Astrocyte of the cerebellum (primary cell): Measurements from ENCODE around the gene NOMO2.
A peak's percentile ranks its signal among the peaks of the same experiment; 100 is the strongest.
"Not testable (repeated sequence)": the region's sequence is repeated elsewhere in the genome, so short reads cannot be mapped to it uniquely, and the experiment has no call there.

ENCODE experiments used
- DNase-seq: peaks from one replicate; pipeline ENCODE4 v3.0.0-alpha.2; 2011; ENCODE audit warnings: low read depth
- H3K4me3 ChIP-seq: 2 replicates; pipeline ENCODE4 v1.5.1; 2011; ENCODE audit warnings: mild to moderate bottlenecking, low read depth, low read length, moderate library complexity
- in situ Hi-C: cut with HindIII; loops from 2 replicates; pipeline ENCODE4 v1.10.0; 2017; ENCODE audit warnings: low sequenced_read_pairs
- TF ChIP-seq, protein P1 (sequence below): IDR thresholded peaks from 2 replicates; pipeline ENCODE4 v1.5.1; 2012; ENCODE audit warnings: low read length, low read depth, moderate library complexity, mild to moderate bottlenecking; ENCODE audit errors: missing control alignments

The NOMO2 gene

DNA sequence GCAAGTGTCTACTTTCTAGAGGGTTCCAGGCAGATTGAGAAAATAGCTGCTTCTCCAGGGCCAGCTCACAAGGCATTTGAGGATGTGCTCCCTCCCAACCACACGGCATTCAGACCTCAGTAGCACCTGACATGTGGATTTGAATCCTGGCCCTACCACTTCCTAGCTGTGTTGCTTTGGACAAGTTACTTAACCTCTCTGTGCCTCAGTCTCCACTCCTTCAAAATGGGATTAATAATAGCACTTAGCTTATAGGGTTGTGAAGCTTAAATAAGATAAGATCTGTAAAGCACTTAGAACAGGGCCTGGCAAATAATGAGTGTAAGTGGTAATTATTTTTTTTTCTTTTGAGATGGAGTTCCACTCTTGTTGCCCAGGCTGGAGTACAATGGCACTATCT lies 21.0 kb upstream of the NOMO2 start:
- in situ Hi-C loops: no loop called here
- no peak overlapping the region for H3K4me3 ChIP-seq
- no peak for DNase-seq
- TF ChIP-seq, protein P1, sequence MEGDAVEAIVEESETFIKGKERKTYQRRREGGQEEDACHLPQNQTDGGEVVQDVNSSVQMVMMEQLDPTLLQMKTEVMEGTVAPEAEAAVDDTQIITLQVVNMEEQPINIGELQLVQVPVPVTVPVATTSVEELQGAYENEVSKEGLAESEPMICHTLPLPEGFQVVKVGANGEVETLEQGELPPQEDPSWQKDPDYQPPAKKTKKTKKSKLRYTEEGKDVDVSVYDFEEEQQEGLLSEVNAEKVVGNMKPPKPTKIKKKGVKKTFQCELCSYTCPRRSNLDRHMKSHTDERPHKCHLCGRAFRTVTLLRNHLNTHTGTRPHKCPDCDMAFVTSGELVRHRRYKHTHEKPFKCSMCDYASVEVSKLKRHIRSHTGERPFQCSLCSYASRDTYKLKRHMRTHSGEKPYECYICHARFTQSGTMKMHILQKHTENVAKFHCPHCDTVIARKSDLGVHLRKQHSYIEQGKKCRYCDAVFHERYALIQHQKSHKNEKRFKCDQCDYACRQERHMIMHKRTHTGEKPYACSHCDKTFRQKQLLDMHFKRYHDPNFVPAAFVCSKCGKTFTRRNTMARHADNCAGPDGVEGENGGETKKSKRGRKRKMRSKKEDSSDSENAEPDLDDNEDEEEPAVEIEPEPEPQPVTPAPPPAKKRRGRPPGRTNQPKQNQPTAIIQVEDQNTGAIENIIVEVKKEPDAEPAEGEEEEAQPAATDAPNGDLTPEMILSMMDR: no peak

DNA sequence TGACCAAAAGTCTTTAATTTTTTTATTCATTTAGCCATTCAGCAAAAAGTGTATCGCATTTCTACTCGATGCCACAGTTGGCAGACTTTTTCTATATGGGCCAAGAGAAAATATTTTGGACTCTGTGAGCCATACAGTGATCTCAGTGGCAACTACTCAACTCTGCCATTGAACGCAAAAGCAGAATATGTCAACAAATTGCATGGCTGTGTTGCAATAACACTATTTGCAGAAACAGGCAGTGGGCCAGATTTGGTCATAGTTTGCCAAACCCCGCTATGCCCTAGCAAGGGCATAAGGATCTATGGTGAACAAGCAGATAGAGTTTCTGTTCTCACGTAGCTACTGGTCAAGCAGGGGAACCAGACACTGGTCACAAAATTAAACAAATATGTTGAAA lies 18.5 kb upstream of the NOMO2 start:
- in situ Hi-C loops, H3K4me3 ChIP-seq, DNase-seq: not testable (repeated sequence)

DNA sequence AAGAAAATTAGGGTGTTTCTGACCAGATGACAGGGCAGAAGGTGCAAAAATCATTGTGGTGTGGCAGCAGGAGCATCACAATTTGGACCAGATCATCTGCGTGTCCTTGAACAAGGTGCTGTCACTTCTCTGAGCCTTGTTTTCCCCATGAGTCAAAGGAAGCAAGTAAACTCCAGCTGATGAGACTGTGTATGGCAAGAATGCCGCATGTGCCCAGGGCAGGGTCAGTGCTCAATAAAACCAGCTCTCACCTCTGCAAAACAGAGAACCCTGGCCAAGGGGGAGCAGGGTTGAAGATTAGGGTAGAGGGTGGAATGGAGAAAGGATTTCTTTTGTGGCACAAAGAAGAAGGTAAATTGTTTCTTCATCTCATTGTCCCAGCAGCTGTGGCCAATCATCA lies 17.4 kb upstream of the NOMO2 start:
- H3K4me3 ChIP-seq, in situ Hi-C loops, DNase-seq: not testable (repeated sequence)

DNA sequence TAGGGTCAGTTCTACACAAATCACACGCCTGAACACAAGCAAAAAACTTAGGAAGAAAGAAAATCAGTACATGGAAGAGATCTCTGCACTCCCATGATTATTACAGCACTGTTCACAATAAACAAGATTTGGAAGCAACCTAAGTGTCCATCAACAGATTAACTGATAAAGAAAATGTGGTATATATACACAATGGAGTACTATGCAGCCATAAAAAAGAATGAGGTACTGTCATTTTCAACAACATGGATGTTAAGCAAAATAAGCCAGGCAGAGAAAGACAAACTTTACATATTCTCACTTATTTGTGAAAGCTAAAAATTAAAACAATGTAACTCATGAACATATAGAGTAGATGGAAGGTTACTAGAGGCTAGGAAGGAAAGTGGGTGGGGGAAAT lies 16.0 kb upstream of the NOMO2 start:
- DNase-seq, in situ Hi-C loops, H3K4me3 ChIP-seq: not testable (repeated sequence)

DNA sequence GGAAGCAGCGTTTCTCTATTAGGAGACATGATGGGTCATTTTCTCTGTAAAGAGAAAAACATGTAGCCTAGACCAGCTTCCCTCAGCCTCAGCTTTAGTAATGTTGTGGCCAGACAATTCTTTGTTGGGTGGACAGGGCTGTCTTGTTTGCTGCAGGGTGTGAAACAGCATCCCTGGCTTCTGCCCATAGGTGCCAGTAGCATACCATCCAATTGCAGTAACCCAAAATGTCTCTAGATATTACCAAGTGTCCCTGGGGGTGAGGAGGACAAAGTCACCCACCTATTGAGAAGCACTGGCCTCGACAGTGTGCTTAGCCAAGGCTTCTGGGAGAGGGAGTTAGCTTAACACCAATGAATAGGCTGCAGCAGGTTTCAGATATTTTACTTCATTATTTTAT lies 14.0 kb upstream of the NOMO2 start:
- in situ Hi-C loops, DNase-seq, H3K4me3 ChIP-seq: not testable (repeated sequence)

DNA sequence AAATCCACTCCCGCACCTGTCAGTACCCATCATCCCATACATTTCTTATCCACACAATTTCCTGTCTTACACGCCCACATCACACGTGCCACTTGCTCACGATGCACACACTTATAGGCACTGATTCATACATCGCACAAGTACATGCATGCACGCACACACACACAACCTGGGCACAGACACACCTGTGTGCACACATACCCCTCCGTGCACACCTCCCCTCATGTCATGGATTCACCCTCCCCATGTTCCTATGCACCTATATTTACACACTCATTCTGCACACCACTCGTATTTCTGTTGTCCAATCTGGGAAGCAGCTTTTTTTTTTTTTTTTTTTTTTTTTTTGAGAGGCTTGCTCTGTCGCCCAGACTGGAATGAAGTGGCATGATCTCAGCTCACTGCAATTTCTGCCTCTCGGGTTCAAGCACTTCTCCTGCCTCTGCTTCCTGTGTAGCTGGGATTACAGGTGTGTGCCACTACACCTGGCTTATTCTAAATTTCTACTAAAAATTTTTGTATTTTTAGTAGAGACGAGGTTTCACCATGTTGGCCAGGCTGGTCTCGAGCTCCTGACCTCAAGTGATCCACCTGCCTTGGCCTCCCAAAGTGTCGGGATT lies 13.5 kb upstream of the NOMO2 start:
- DNase-seq, H3K4me3 ChIP-seq, in situ Hi-C loops: not testable (repeated sequence)

DNA sequence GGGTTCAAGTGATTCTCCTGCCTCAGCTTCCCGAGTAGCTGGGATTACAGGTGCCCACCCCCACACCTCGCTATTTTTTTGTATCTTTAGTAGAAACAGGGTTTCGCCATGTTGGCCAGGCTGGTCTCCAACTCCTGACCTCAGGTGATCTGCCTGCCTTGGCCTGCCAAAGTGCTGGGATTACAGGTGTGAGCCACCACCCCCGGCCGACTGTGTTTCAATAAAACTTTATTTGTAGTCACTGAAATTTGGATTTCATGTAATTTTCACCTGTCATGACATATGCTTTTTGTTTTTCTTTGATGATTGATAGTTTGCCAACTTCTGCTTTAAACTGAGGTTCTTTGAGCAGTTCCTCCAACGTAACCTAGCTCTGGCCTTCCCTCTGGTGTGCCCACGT lies 12.0 kb upstream of the NOMO2 start:
- DNase-seq, H3K4me3 ChIP-seq, in situ Hi-C loops: not testable (repeated sequence)

DNA sequence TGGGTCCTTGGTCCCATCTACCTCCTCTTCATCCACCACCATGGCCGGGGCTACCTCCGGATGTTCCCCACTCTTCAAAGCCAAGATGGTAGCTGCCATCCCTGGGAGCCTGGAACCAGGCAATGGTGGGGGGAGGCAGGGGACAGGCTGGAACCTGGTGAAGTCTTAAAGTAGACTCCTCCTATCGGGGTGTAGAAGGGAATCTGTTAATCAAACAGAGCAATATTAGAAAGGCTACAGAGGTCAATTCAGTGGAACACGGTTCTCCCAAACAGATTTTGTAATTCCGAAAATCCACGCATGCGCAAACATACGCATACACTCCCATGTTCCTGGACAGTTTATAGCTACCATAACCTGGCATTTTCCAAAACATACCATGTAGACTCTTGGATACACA lies 11.1 kb upstream of the NOMO2 start:
- in situ Hi-C loops, DNase-seq, H3K4me3 ChIP-seq: not testable (repeated sequence)

DNA sequence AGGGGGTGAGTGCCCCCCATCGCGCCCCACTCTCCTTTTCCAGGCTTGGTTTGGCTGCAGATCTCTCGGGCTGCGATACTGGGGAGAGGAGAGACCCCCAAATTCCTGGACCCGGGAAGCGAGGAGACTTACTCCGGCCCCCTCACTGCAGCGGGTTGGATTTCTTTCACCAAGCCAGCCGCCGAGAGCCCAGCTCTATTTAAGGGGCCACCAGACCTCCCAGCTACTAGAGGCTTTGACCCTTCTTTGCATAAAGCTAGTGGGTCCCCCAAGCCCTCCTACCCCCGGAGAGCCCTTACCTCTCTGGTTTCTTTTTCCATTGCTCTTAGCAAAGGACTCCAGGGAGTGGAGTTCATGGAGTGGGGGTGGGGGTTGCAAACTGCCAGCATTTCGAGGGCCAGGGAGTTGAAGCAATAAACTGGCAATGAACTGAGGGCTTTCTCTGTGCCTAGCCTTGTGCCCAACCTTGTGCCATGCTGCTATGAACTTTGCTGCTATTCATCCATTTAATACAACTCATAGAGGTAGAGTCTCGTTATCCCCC lies 9.5 kb upstream of the NOMO2 start:
- H3K4me3 ChIP-seq: peak overlapping the region; percentile 18
- DNase-seq, in situ Hi-C loops: not testable (repeated sequence)

DNA sequence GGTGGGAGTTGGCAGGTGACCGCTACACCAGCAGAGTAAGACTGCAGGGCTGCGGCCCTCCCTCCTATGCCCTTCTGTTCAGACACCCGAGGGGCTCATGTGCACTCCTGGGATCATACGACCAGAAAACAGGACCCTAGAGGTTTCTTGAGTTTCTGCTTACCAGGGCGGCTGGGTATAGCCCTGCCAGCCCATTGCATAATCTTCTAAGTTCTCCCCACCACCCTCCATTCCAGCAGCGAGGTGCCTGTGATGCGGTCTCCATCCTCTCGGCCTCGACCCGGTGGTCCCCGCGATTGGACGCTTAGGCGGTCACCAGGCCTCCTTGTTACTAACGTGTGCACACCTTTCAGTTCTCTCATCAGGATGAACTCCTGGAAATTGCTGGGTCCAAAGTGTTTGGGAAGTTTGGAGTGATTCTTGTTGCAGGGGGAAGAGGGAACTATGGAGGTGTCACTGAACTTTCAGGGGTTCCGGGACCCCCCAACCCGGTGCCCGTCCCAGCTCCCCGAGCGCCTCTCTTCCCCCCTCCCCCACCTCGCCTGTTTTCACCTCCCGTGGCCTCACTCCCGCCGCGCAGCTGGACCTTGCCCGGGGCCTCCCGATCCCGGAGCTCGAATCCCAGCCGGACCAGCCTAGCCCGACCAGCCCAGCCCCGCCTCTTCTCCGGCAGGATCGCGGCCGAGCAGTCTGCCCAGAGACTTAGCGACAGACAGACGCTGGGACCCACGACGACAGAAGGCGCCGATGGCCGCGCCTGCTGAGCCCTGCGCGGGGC lies 8.8 kb upstream of the NOMO2 start:
- H3K4me3 ChIP-seq, DNase-seq: not testable (repeated sequence)

DNA sequence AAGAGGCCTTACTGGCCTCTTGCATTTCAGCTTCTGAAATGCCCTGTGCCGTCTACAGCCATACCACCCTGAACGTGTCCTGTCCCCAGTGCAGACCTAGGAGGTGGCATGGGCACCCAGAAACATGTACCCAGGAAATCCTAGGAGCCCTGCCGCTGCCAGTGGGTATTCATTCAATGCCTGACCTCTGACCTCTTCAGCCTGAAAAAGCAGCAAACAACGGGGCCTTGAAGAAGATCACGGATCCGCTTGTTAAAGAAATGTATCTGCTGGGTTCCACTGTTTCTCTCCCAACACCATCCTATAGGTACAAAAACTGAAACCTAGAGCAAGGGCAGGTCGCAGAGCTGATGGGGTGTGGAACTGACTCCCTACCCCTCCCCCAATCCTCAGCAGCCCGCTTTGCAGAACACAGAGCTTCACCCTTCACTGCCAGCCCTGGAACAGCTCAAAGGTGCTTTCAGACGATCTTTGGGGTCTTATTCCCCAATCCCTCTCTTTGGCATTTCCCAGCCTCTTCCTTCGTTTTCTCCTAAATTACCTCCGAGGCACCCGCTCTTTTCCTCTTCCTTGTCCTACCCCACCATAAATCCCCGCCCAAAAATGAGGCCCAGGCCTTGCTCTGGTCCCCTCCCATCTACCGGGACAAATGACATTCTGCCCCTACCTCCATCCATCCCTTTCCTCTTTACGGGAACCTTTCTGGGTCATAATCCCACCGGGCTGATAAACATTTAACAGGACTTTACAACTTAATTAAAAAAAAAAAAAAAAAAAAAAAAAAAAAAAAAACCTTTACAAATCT lies 1.3 kb downstream of the NOMO2 start:
- in situ Hi-C loops, DNase-seq: not testable (repeated sequence)
- H3K4me3 ChIP-seq: peak overlapping the region; percentile 41

More for the DNA sequence above, 8.8 kb upstream of the NOMO2 start:
- in situ Hi-C loops: not testable (repeated sequence)

DNA sequence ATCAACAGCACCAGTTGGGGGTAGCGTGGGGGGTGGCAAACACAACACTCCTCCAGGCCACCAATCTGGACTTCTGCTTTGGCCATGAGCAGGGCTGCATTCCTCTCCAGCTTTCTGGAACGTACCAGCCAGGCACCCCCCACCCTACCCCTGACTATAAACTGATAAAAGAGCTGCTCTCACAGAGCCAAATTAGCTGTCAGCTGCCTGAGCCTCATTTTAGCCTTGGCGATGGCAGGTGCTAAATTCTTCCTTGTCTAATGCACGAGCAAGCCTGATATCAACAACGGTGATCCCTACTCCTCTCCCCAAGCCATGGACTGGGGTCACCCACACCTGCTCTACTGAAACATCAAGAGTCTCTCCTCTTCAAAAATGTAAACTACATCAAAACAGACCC lies 8.2 kb downstream of the NOMO2 start:
- in situ Hi-C loops, H3K4me3 ChIP-seq, DNase-seq: not testable (repeated sequence)

DNA sequence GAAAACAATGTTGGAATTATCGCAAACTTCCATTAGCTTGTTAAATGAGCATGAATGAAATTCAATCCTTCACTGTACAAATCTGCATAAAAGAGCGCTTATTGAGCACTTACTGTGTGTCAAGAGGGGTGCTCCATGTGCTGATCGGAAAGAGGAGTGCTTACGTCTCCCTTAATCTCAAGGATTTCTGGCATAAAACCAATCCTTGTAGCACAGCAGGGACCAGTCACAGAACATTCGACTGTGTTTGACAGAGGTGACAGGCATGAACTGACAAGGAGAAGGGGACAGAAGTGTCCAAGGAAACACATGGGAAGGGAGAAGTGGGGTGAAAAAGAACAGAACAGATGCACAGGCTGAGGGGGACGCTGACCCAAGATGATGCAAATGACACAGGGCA lies 14.5 kb downstream of the NOMO2 start:
- DNase-seq, in situ Hi-C loops, H3K4me3 ChIP-seq: not testable (repeated sequence)

DNA sequence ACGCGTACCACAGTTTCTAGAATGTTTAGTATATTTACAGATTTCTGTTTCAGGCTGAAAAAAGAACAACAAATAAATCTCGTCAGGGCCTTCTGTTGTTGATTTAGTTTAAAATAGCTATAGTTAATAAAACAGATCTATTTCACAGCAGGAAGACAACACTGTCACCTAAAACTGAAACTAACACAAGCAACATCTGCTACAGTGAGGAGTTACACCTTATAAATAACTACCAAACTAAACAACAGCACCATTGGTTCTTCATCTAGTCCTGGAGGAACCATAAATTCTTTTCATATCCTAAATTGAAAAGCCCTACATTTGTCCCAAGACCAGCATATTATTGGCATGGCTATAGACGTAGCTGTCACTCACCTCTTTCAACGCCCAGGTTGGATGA lies 15.0 kb downstream of the NOMO2 start:
- DNase-seq, H3K4me3 ChIP-seq, in situ Hi-C loops: not testable (repeated sequence)

DNA sequence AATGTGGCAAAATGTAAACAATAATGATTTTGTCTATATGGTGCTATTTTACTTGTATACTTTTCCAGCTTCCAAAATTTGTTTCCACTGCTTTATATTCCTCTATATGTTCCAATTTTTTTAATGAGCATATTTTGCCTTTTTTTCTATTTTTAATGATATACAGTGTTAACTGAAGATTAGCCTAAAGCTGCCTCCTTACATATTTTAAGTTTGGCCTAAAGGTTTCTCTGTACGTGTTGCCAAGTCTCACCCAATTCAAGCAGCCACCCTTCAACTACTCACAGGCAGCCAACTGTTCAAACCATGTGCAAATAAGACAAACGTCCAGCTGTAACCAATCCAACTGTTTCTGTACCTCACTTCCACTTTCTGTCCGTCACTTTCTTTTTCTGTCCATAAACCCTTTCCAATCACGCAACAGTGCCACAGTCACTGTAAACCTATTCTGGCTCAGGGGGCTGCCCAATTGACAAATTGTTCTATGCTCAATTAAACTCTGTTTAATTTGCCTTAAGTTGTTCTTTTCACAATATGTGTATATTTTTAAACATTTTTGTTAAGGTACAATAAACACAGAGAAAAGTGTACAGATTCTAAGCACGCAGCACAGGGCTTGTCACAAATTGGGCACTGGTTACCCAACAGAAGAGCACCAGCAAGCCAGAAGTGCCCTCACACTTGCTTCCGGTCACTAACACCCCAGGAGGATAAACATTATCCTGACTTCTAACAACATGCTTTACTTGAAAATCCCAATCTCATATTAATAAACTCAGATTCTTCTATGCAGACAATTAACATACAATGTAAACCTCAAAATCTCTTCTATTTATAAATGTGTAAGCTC lies 17.4 kb downstream of the NOMO2 start:
- H3K4me3 ChIP-seq, DNase-seq, in situ Hi-C loops: not testable (repeated sequence)
